ENCODE results near the gene MARCHF6.

DNA sequence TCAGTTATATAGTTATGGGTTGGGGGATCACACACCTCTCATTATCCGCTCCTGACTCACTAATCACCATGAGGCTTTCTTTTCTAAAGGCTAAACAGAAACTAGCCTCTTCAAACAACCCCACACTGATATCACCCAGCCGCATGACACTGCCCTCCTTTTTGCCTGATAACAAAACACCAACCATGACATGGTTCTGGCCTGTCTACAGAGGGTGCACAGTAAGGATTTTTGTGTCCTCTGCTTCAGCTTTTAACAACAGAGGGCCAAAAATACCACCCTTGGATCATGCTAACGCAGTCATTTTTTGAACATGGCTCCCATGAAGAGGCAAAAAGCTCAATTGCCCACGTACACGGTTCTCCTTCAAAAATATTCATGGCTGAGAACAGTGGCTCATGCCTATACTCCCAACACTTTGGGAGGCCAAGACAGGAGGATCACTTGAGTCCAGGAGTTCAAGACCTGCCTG is 49.8 kb upstream of the MARCHF6 start:
- TF ChIP-seq, protein P1, sequence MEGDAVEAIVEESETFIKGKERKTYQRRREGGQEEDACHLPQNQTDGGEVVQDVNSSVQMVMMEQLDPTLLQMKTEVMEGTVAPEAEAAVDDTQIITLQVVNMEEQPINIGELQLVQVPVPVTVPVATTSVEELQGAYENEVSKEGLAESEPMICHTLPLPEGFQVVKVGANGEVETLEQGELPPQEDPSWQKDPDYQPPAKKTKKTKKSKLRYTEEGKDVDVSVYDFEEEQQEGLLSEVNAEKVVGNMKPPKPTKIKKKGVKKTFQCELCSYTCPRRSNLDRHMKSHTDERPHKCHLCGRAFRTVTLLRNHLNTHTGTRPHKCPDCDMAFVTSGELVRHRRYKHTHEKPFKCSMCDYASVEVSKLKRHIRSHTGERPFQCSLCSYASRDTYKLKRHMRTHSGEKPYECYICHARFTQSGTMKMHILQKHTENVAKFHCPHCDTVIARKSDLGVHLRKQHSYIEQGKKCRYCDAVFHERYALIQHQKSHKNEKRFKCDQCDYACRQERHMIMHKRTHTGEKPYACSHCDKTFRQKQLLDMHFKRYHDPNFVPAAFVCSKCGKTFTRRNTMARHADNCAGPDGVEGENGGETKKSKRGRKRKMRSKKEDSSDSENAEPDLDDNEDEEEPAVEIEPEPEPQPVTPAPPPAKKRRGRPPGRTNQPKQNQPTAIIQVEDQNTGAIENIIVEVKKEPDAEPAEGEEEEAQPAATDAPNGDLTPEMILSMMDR (IDR thresholded peaks at IDR 0.05; ENCODE audit: low read depth, low read length) = no peak
- TF ChIP-seq EZH2phosphoT487 (IDR thresholded peaks at IDR 0.05; ENCODE audit: low read depth) = no peak

All from OCI-LY3 (cell line).